IPS-20b (cell line): ENCODE results near the gene KCTD2.
A peak's percentile ranks its signal among the peaks of the same experiment; 100 is the strongest.
"Not testable (repeated sequence)": the region's sequence is repeated elsewhere in the genome, so short reads cannot be mapped to it uniquely, and the experiment has no call there.

Source experiments
- H3K27ac ChIP-seq: one replicate; pipeline ENCODE4 v1.5.1; 2013; ENCODE audit warnings: low read length
- H3K27me3 ChIP-seq: 2 replicates; pipeline ENCODE4 v1.6.1; 2013; ENCODE audit warnings: mild to moderate bottlenecking, low read length, inconsistent platforms; ENCODE audit not compliant: insufficient read depth
- H3K36me3 ChIP-seq: 2 replicates; pipeline ENCODE4 v1.6.1; 2013; ENCODE audit warnings: low read depth, mild to moderate bottlenecking, inconsistent platforms, low read length, moderate library complexity; ENCODE audit not compliant: insufficient read depth
- H3K4me1 ChIP-seq: 2 replicates; pipeline ENCODE4 v1.6.1; 2013; ENCODE audit warnings: mild to moderate bottlenecking, control low read depth, inconsistent platforms, low read length, moderate library complexity; ENCODE audit not compliant: insufficient read depth
- H3K4me3 ChIP-seq: 2 replicates; pipeline ENCODE4 v1.5.1; 2013; ENCODE audit warnings: mild to moderate bottlenecking, low read length, inconsistent platforms
- H3K9ac ChIP-seq: 2 replicates; pipeline ENCODE4 v1.6.1; 2013; ENCODE audit warnings: low read depth, mild to moderate bottlenecking, inconsistent platforms, low read length, moderate library complexity
- H3K9me3 ChIP-seq: 2 replicates; pipeline ENCODE4 v1.6.1; 2013; ENCODE audit warnings: mild to moderate bottlenecking, low read depth, low read length, inconsistent platforms; ENCODE audit not compliant: insufficient read depth

KCTD2 gene, protein sequence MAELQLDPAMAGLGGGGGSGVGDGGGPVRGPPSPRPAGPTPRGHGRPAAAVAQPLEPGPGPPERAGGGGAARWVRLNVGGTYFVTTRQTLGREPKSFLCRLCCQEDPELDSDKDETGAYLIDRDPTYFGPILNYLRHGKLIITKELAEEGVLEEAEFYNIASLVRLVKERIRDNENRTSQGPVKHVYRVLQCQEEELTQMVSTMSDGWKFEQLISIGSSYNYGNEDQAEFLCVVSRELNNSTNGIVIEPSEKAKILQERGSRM

DNA sequence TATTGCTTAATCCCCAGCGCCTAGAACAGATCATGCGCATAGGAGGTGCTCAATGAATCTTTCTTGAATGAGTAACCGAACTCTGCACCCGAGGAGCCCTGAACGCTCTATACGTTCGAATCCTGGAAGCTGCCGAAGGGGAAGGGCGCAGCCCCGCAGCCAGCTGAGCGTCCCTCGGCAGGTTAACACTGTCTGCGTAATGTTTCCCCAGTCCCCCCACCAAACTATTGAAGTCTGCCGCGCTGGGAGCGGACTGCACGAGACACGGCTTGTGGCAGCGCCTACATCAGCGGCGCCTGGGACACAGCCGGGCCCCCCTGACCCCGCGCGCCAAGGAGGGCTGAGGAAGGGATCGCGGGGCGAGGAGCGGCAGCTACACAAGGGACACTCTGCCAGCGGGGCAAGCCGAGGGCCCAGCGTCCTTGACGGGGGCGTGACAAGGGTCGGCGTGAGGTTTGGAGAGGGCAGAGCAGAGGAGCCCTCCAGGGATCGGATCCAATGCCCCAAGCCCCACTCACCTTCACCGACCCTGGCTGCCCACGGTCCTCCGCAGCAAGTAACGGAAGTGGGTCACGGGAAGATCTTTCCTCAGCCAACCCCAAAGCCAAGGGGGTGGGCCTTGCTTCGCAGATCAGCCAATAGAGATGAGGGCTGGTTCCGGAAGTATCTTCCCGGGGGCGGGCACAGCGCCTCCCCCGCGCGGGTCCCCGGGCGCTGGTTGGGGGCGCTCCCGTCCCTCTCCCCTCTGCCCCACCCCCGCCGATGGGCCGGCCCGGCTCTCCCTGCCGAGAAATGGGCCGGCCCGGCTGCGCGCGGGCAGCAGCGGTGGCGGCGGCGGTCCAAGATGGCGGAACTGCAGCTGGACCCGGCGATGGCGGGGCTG, at the start of gene KCTD2, which contains the start of gene ATP5PD:
Gene KCTD2, plus strand, starts transcription at position 819 of the 883 bp plus-strand sequence. Its CDS starts 26 bp downstream, at position 845.
Gene ATP5PD, minus strand, starts transcription at position 563 of the 883 bp plus-strand sequence. CDS start 4,319 bp downstream, outside the sequence.
- Histone ChIP-seq H3K27ac (peak within 1 kb of the TSS; percentile 94), H3K36me3 (peaks cover 38% of the 10 kb centered on the region), H3K9me3 (no peaks in the 10 kb centered on the region), H3K4me3 (peak within 1 kb of the TSS; percentile 93), H3K4me1 (peaks cover 28% of the 10 kb centered on the region; the same call in 1 of the 2 replicates), H3K27me3 (no peaks in the 10 kb centered on the region), H3K9ac (peak within 1 kb of the TSS; percentile 95)

DNA sequence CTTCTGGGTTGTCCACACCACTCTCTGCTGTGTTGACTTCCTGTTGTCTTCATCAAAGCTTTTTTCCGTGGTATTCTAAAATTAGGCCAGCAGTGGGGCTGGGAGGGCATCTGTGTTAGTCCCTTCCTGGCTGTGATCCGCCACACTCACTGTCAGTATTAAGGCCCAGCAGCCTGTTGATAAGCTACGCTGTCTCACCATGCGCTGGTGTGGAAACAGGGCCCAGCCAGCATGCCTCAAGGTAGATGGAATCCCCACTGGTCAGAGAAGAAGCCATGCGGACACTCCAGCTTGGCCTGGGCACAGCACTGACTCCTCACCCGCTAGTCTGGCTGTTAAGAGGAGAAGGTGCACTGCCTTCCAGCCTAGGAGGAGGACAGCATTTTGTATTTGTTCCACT, 48.2 kb upstream of the KCTD2 start:
- H3K27me3 ChIP-seq: no peaks in the 10 kb centered on the region
- no peak overlapping the region for H3K4me3 ChIP-seq
- no peak overlapping the region for H3K9ac ChIP-seq
- no peaks in the 10 kb centered on the region for H3K9me3 ChIP-seq
- H3K4me1 ChIP-seq: no peaks in the 10 kb centered on the region
- no peak overlapping the region for H3K27ac ChIP-seq
- peaks cover 36% of the 10 kb centered on the region for H3K36me3 ChIP-seq

DNA sequence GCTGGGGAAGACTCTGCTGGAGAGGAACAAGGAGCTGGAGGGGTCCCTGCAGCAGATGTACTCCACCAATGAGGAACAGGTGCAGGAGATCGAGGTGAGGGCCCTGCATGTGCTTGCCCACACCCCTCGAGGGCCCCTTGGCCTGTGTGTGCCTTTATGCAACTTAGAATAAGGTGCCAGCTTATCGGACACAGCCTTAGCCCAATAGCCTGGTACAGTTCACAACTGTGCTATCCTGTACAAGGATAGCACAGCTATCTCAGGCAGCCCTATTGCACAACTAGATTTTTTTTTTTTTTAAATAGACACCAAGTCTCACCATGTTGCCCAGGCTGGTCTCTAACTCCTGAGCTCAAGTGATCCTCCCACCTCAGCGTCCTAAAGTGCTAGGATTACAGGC, 47.5 kb upstream of the KCTD2 start:
- H3K4me1 ChIP-seq: no peaks in the 10 kb centered on the region
- H3K9me3 ChIP-seq: no peaks in the 10 kb centered on the region
- H3K27me3 ChIP-seq: no peaks in the 10 kb centered on the region
- no peak overlapping the region for H3K27ac ChIP-seq
- no peak overlapping the region for H3K4me3 ChIP-seq
- peaks cover 29% of the 10 kb centered on the region for H3K36me3 ChIP-seq
- H3K9ac ChIP-seq: no peak overlapping the region

DNA sequence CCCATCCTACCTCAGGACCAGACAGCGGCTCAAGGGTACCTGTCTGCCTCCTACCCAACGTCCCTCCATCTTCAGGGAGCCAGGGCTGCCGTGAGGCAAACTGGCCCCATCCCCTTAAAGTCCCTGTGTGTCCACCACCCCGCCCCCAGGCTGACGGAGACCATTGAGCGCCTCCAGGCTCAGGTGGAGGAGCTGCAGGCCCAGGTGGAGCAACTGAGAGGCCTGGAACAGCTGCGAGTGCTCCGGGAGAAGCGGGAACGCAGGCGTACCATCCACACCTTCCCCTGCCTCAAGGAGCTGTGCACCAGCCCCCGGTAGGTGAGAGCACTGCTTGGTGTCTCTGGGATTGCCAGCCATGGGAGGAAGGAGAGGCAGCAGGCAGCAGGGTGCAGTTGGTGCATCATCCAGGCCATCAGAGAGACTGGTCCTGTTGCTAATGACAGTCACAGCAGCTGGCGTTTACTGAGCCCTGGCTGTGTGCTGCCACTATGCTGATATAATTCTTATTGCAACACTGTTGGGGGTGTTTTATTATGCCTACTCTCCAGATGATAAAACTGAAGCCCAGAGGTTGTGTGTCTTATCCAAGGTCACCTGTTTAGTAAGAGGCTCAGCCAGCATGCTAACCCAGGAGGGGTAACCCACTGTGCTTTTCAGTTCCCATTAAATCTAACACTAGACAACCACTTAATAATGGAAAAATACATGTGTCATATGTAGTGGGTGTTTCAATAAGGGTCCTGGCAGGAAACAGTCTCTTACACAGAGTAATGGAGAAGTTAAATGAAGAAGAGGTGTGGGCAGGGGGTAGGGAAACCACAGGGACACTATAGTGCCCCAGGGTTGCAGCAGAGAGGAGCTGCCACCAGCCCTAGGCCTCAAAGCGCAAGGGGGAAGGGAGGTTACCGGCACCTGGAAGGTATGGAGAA, 44.8 kb upstream of the KCTD2 start:
- H3K36me3 ChIP-seq: peaks cover 34% of the 10 kb centered on the region
- H3K27ac ChIP-seq: no peak overlapping the region
- H3K4me3 ChIP-seq: no peak overlapping the region
- no peaks in the 10 kb centered on the region for H3K9me3 ChIP-seq
- H3K9ac ChIP-seq: no peak overlapping the region
- H3K27me3 ChIP-seq: no peaks in the 10 kb centered on the region
- H3K4me1 ChIP-seq: no peaks in the 10 kb centered on the region

DNA sequence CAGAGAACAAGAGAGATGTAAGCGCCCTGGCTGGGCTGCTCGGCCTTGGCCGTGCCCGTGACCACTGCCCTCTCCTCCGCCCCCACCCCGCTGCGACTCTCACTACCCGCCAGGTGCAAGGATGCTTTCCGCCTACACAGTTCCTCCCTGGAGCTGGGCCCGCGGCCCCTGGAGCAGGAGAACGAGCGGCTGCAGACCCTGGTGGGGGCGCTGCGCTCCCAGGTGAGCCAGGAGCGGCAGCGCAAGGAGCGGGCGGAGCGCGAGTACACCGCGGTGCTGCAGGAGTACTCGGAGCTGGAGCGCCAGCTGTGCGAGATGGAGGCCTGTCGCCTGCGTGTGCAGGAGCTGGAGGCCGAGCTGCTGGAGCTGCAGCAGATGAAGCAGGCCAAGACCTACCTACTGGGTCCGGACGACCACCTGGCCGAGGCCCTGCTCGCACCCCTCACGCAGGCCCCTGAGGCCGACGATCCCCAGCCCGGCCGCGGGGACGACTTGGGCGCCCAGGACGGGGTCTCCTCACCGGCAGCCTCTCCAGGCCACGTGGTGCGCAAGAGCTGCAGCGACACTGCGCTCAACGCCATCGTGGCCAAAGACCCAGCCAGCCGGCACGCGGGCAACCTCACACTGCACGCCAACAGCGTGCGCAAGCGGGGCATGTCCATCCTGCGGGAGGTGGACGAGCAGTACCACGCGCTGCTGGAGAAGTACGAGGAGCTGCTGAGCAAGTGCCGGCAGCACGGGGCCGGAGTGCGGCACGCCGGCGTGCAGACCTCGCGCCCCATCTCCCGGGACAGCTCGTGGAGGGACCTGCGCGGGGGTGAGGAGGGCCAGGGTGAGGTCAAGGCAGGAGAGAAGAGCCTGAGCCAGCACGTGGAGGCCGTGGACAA, 43.7 kb upstream of the KCTD2 start:
- Histone ChIP-seq H3K36me3 (peaks cover 34% of the 10 kb centered on the region), H3K27me3 (no peaks in the 10 kb centered on the region), H3K4me1 (no peaks in the 10 kb centered on the region), H3K27ac (no peak overlapping the region), H3K4me3 (no peak overlapping the region), H3K9me3 (no peaks in the 10 kb centered on the region), H3K9ac (no peak overlapping the region)

DNA sequence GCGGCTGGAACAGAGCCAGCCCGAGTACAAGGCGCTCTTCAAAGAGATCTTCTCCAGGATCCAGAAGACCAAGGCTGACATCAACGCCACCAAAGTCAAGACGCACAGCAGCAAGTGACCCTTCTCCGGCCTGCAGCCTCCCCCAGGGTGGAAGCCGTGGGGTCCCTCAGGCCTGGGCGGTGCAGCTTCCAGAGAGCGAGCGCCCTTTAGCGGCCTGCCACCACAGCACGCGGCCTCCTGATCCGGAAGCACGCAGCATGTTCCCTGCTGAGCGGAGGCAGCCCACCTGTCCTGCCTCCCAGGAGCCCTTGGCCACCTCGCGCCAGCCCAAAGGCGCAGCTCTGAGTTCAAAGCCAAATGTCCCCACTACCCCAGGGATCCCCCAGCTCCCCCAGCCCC, 43.1 kb upstream of the KCTD2 start:
- no peak overlapping the region for H3K27ac ChIP-seq
- peaks cover 34% of the 10 kb centered on the region for H3K36me3 ChIP-seq
- no peak overlapping the region for H3K9ac ChIP-seq
- H3K27me3 ChIP-seq: no peaks in the 10 kb centered on the region
- H3K4me3 ChIP-seq: no peak overlapping the region
- no peaks in the 10 kb centered on the region for H3K4me1 ChIP-seq
- H3K9me3 ChIP-seq: no peaks in the 10 kb centered on the region

DNA sequence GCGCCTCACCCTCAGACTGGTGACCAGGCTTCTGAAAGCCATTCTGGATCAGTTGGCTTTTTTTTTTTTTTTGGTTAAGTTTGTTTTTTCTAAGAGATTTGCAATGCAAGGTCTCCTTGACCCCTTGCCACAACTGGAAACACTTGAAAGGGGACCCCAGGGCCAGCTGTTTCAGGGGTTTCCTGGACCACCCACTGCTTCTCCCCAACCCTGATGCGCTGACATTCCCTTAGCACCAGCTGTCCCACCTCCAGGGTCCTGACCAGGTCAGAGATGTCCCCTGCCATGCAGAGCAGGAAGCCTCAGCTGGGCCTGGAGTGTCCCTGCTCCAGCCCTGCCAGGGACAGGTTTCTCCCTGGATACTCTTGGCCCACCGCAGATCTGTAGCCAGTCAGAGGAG, 42.7 kb upstream of the KCTD2 start:
- H3K9me3 ChIP-seq: no peaks in the 10 kb centered on the region
- H3K36me3 ChIP-seq: peaks cover 32% of the 10 kb centered on the region
- H3K27ac ChIP-seq: no peak overlapping the region
- no peaks in the 10 kb centered on the region for H3K4me1 ChIP-seq
- no peaks in the 10 kb centered on the region for H3K27me3 ChIP-seq
- H3K9ac ChIP-seq: no peak overlapping the region
- no peak overlapping the region for H3K4me3 ChIP-seq

DNA sequence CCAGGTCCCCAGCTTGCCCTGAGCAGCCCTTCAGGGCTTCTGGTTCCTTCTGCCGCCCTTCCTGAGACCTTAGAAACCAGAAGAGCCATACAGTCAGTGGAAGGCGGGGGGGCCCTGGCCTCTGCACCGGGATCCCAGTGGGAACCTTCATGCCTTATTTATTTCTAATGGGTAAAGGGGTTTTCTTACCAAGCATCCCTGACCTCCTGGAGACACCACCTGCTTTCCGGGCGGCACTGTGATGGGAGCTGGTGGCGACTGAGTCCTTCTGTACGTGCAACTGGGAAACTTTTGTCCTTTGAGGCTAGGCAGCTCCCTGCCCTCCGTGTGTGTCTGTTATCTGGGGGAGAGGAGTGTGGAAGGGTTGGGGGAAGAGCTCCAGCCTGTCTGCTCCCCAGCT, 41.7 kb upstream of the KCTD2 start:
- H3K4me1 ChIP-seq: no peaks in the 10 kb centered on the region
- no peak overlapping the region for H3K27ac ChIP-seq
- H3K9ac ChIP-seq: no peak overlapping the region
- no peak overlapping the region for H3K4me3 ChIP-seq
- no peaks in the 10 kb centered on the region for H3K27me3 ChIP-seq
- no peaks in the 10 kb centered on the region for H3K9me3 ChIP-seq
- H3K36me3 ChIP-seq: peaks cover 27% of the 10 kb centered on the region

DNA sequence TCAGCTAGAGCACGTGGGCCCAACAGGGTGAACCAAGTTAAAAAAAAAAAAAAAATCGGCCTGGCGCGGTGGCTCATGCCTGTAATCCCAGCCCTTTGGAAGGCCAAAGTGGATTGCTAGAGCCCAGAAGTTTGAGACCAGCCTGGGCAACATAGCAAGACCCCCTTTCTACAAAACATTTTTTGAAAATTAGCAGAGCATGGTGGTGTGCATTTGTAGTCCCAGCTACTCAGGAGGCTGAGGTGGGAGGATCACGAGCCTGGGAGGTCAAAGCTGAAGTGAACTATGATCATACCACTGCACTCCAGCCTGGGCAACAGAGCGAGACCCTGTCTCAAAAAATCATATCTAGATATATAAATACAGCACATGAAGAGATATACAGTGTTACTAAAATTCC, 40.9 kb upstream of the KCTD2 start:
- H3K27ac ChIP-seq, H3K9ac ChIP-seq, H3K4me1 ChIP-seq, H3K9me3 ChIP-seq, H3K4me3 ChIP-seq, H3K27me3 ChIP-seq: not testable (repeated sequence)
- peaks cover 27% of the 10 kb centered on the region for H3K36me3 ChIP-seq

DNA sequence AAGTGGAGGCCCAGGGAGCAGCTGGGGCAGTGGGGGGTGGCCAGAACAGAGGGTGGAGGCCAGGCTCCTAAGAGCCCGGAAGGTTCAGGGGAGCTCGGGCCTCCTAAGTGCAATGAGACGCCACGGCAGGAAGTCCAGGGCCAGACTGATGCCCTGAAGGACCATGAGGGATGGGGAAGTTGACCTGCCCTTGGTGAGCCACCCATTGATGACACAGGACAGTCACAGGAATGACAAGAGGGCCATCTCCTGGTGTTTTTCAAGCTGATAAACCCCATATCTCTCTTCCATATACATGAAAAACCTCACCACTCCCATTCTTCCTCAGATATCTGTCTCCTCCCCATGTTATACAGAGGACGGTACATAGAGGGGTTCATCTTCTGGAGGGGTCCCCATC, 40.4 kb upstream of the KCTD2 start:
- H3K27me3 ChIP-seq: no peaks in the 10 kb centered on the region
- H3K4me3 ChIP-seq: no peak overlapping the region
- peaks cover 24% of the 10 kb centered on the region for H3K36me3 ChIP-seq
- no peak overlapping the region for H3K9ac ChIP-seq
- H3K27ac ChIP-seq: no peak overlapping the region
- H3K4me1 ChIP-seq: peaks cover 1% of the 10 kb centered on the region
- H3K9me3 ChIP-seq: no peaks in the 10 kb centered on the region
